GM12878 (cell line): ENCODE measurements around the gene TYW1. TPM values are rescaled to one million over a fixed set of nuclear protein-coding genes. Genes with fewer than 3 reads are reported as not detected.
A peak's percentile ranks its signal among the peaks of the same experiment; 100 is the strongest.
"Not testable (repeated sequence)": the region's sequence is repeated elsewhere in the genome, so short reads cannot be mapped to it uniquely, and the experiment has no call there.

Experiments used
- ATAC-seq: fragments of 200-7000 bp; cut with Tn5 transposase; 3 replicates; pipeline ENCODE4 v1.9.1; 2020; ENCODE audit warnings: mild to moderate bottlenecking, moderate library complexity
- BruUV-seq: library from RNA; stranded (reverse); fragments of 400-500 nt; replicated peaks from 2 replicates; lab custom pipeline; 2021; lab: Mats Ljungman, UMichigan
- CTCF ChIA-PET: fragments of 300-600 bp; sonication (Branson Sonifier 250); formaldehyde crosslinking; extraction: SDS; loops from one replicate; lab custom pipeline; 2021; ENCODE audit warnings: inconsistent platforms; lab: Yijun Ruan, JAX
- POLR2A ChIA-PET: fragments of 350-600 bp; formaldehyde crosslinking; extraction: SDS; loops from one replicate; lab custom pipeline; 2021; ENCODE audit warnings: inconsistent platforms; lab: Charles Lee
- RAD21 ChIA-PET: fragments of 300-600 bp; sonication (Branson Sonifier 250); formaldehyde crosslinking; loops from one replicate; lab custom pipeline; 2023; ENCODE audit warnings: antibody characterized with exemption; ENCODE audit not compliant: unreplicated experiment; lab: Charles Lee
- SMC1A ChIA-PET: fragments of 300-600 bp; sonication (Branson Sonifier 250); formaldehyde crosslinking; loops from one replicate; lab custom pipeline; 2023; ENCODE audit not compliant: unreplicated experiment, uncharacterized antibody; lab: Charles Lee
- DNase-seq: peaks from one replicate; pipeline ENCODE4 v3.0.0-alpha.2; 2011; ENCODE audit warnings: low read depth, low spot score
- FAIRE-seq: peaks from 3 replicates; lab custom pipeline; 2011; peaks lifted over from hg19 to GRCh38; lab: Jason Lieb, UNC
- H2AFZ ChIP-seq: 2 replicates; pipeline ENCODE4 v1.6.0; 2011; ENCODE audit warnings: low read depth, low read length, control low read depth; ENCODE audit not compliant: control insufficient read depth
- H3K27ac ChIP-seq: 2 replicates; pipeline ENCODE4 v1.5.1; 2011; ENCODE audit warnings: control low read depth; ENCODE audit not compliant: control insufficient read depth, insufficient read depth
- H3K27me3 ChIP-seq, 2 experiments: replicated peaks in 1 of 2; 2 replicates each; pipeline versions ENCODE4 v1.6.0 to v1.6.1; 2011; ENCODE audit warnings: low read length in 1 of 2; ENCODE audit not compliant: control insufficient read depth in 2 of 2, insufficient read depth in 2 of 2
- H3K36me3 ChIP-seq, 2 experiments: 2 replicates each; pipeline ENCODE4 v1.5.1; 2011; ENCODE audit warnings: low read length in 1 of 2; ENCODE audit not compliant: control insufficient read depth in 2 of 2, insufficient read depth in 2 of 2
- H3K4me1 ChIP-seq: 2 replicates; pipeline ENCODE4 v1.6.1; 2011; ENCODE audit warnings: mild to moderate bottlenecking, low read length, moderate library complexity, mixed read lengths; ENCODE audit not compliant: control insufficient read depth, insufficient read depth
- H3K4me2 ChIP-seq: 2 replicates; pipeline ENCODE4 v1.6.0; 2011; ENCODE audit warnings: control low read depth; ENCODE audit not compliant: control insufficient read depth, insufficient read depth
- H3K4me3 ChIP-seq: fragments of 200-600 bp; sonication (generic); 2 replicates; pipeline ENCODE4 v1.5.1; 2016
- H3K79me2 ChIP-seq: 2 replicates; pipeline ENCODE4 v1.6.0; 2011; ENCODE audit warnings: low read length; ENCODE audit not compliant: control insufficient read depth, insufficient read depth
- H3K9ac ChIP-seq: 2 replicates; pipeline ENCODE4 v1.8.0; 2011; ENCODE audit warnings: low read length, control low read depth, mixed read lengths; ENCODE audit not compliant: control insufficient read depth, insufficient read depth
- H3K9me3 ChIP-seq: replicated peaks from 3 replicates; pipeline ENCODE4 v1.5.1; 2011; ENCODE audit warnings: mild to moderate bottlenecking, low read length; ENCODE audit not compliant: control insufficient read depth, insufficient read depth
- H4K20me1 ChIP-seq: 2 replicates; pipeline ENCODE4 v1.6.0; 2011; ENCODE audit not compliant: control insufficient read depth, insufficient read depth
- WGBS: methylation state at CpG from one replicate; pipeline ENCODE4 v1.1.6; 2016; ENCODE audit warnings: low lambda C conversion rate; ENCODE audit not compliant: insufficient replicate concordance, insufficient coverage; ENCODE audit errors: missing lambda C conversion rate; 5-methylcytosine and 5-hydroxymethylcytosine counted together
- in situ Hi-C: fragments of 300-500 bp; cut with MboI; formaldehyde crosslinking; loops from 9 replicates; pipeline ENCODE4 v1.14.3; 2018; ENCODE audit warnings: mixed read lengths
- intact Hi-C: fragments of 100-400 bp; cut with micrococcal nuclease; formaldehyde crosslinking; loops from one replicate; pipeline ENCODE4 v1.14.2; 2022; ENCODE audit not compliant: unreplicated experiment
- polyA plus RNA-seq, 11 experiments: library from polyadenylated mRNA; depleted of rRNA in 4 of 11; unstranded in 6 of 11; stranded (reverse) in 5 of 11; fragments of >200 nt; fragmentation: Nextera tagmentation in 4 of 11; fragmentation: Illumina TruSeq in 1 of 11; extraction: Ambion mirVana in 4 of 11; extraction: Trizol in 1 of 11; gene quantifications; 1 replicate in 1 of 11; 2 replicates in 10 of 11; pipeline versions ENCODE4 v1.2.1 to v1.2.3, GENCODE V29; 2011 to 2016; ENCODE audit warnings: inconsistent platforms in 2 of 11, missing spikeins in 2 of 11, low read depth in 1 of 11
- total RNA-seq, 4 experiments: library from RNA; depleted of rRNA in 3 of 4; stranded (reverse); fragments of >200 nt in 3 of 4; fragmentation: Illumina TruSeq in 1 of 4; extraction: Trizol in 1 of 4; gene quantifications; 2 replicates each; pipeline versions ENCODE4 v1.2.1 to v1.2.3, GENCODE V29; 2013 to 2021

The TYW1 gene
- total and polyA plus RNA-seq, 10 of the 15 experiments (the other 5 are each of a cell fraction or from before 2014, with no cell fraction given) = 11.3 to 29.0 (median 18.4) TPM

GRCh38 chr7:66978312-66978711 is 18.3 kb upstream of the TYW1 start:
- in situ Hi-C loops, CTCF ChIA-PET: not testable (repeated sequence)

GRCh38 chr7:66979013-66979412 is 17.6 kb upstream of the TYW1 start:
- ATAC-seq, SMC1A ChIA-PET, H3K9me3 ChIP-seq, H2AFZ ChIP-seq, H3K9ac ChIP-seq, FAIRE-seq, H3K4me3 ChIP-seq, H4K20me1 ChIP-seq, CTCF ChIA-PET, in situ Hi-C loops, H3K4me2 ChIP-seq, intact Hi-C loops, DNase-seq, H3K79me2 ChIP-seq, H3K4me1 ChIP-seq, H3K36me3 ChIP-seq, RAD21 ChIA-PET, H3K27me3 ChIP-seq, H3K27ac ChIP-seq, BruUV-seq: not testable (repeated sequence)
- POLR2A ChIA-PET = interaction anchor here (0.7 kb wide), 1 partner anchor 15 kb away, joined by 3 read pairs; no protein-coding TSS in a partner anchor
- 90% methylated on average over 2 of the region's 2 CpGs for WGBS

More at GRCh38 chr7:66978312-66978711, 18.3 kb upstream of the TYW1 start:
- H3K79me2 ChIP-seq, SMC1A ChIA-PET, DNase-seq, H3K27ac ChIP-seq, BruUV-seq, intact Hi-C loops, H3K9ac ChIP-seq, H2AFZ ChIP-seq, H3K4me1 ChIP-seq, ATAC-seq, H3K4me3 ChIP-seq, H3K4me2 ChIP-seq, H4K20me1 ChIP-seq, RAD21 ChIA-PET, H3K9me3 ChIP-seq, H3K36me3 ChIP-seq, H3K27me3 ChIP-seq, POLR2A ChIA-PET: not testable (repeated sequence)
- WGBS = 83% methylated on average over 5 of the region's 5 CpGs
- FAIRE-seq = peak; percentile 52

- BruUV-seq, CTCF ChIA-PET, ATAC-seq, H3K4me2 ChIP-seq, RAD21 ChIA-PET, H4K20me1 ChIP-seq, H3K4me1 ChIP-seq, H3K9ac ChIP-seq, POLR2A ChIA-PET, H3K79me2 ChIP-seq, FAIRE-seq, DNase-seq, H3K4me3 ChIP-seq, H2AFZ ChIP-seq, in situ Hi-C loops, H3K27me3 ChIP-seq, H3K9me3 ChIP-seq, SMC1A ChIA-PET, H3K27ac ChIP-seq, H3K36me3 ChIP-seq, intact Hi-C loops: not testable (repeated sequence)
- WGBS = 50% methylated on average over 1 of the region's 1 CpG
Observed at GRCh38 chr7:66980336-66980735, 16.3 kb upstream of the TYW1 start.

GRCh38 chr7:66989552-66989951 is 7.1 kb upstream of the TYW1 start:
- H3K36me3 ChIP-seq, in situ Hi-C loops, H3K4me3 ChIP-seq, DNase-seq, H3K79me2 ChIP-seq, BruUV-seq, H3K9me3 ChIP-seq, H3K9ac ChIP-seq, RAD21 ChIA-PET, intact Hi-C loops, FAIRE-seq, H3K27me3 ChIP-seq, SMC1A ChIA-PET, ATAC-seq, H2AFZ ChIP-seq, H3K27ac ChIP-seq, H4K20me1 ChIP-seq, H3K4me2 ChIP-seq, H3K4me1 ChIP-seq, POLR2A ChIA-PET: not testable (repeated sequence)
- 100% methylated on average over 1 of the region's 3 CpGs for whole genome bisulfite sequencing
- CTCF ChIA-PET = interaction anchor here (0.6 kb wide), 1 partner anchor 14 kb away, joined by 3 read pairs; no protein-coding TSS in a partner anchor
